SK-N-MC (cell line): ENCODE data around the gene MRPL10.

ENCODE experiments used
- EZH2 ChIP-seq: fragments of 200-600 bp; sonication (generic); IDR thresholded peaks from one replicate; pipeline ENCODE4 v1.6.1; 2017; ENCODE audit warnings: antibody characterized with exemption
- POLR2AphosphoS5 ChIP-seq: IDR thresholded peaks from 2 replicates; pipeline ENCODE4 v1.6.1; 2012; ENCODE audit warnings: mild to moderate bottlenecking, low read depth, low read length, borderline replicate concordance

DNA sequence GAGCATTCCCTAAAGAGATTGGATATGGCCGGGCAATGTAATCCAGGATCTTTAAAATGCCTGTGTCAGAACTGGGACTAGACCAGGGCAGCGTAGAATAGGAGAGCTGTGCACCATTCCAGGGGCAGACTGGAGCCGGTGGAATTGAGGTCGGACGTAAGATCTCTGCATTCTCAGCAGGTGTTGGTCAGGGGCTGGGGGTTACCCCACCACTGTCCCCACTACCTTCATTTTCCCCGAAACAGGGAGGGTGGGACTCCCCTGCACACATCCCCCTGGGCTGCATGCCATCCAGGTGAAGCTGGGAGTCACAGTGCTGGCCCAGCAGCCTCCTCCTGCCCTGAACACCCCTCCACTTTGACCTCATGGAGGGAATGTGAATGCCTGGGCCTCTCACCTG is 27.6 kb downstream of the MRPL10 start:
- TF ChIP-seq EZH2: no peak
- no peak for TF ChIP-seq POLR2AphosphoS5
